Activated B cell treated with CpG ODN at 0.5 μM for 24 hours (primary cell): ENCODE data around the gene ACADS. TPM values are rescaled to one million over a fixed set of nuclear protein-coding genes. Genes with fewer than 3 reads are reported as not detected.

Source experiments
- ATAC-seq: fragments of 200-7000 bp; cut with Tn5 transposase; one replicate; pipeline ENCODE4 v1.10.0; 2021; ENCODE audit warnings: low read depth, mild to moderate bottlenecking, moderate library complexity
- CTCF ChIA-PET: fragments of 350-600 bp; sonication (Branson Sonifier 250); formaldehyde crosslinking; loops from one replicate; lab custom pipeline; 2021; ENCODE audit warnings: antibody characterized with exemption; lab: Charles Lee
- POLR2A ChIA-PET: fragments of 350-600 bp; sonication (Branson Sonifier 250); formaldehyde crosslinking; loops from one replicate; lab custom pipeline; 2021; ENCODE audit warnings: antibody characterized with exemption; lab: Charles Lee
- DNase-seq: peaks from one replicate; pipeline ENCODE4 v3.0.0; 2022
- H3K27ac Mint-ChIP-seq: one replicate; pipeline ENCODE4 v1.8.0; 2020; ENCODE audit warnings: mixed read lengths
- H3K27me3 Mint-ChIP-seq: one replicate; pipeline ENCODE4 v1.8.0; 2021; ENCODE audit warnings: mixed read lengths
- H3K36me3 Mint-ChIP-seq: one replicate; pipeline ENCODE4 v1.8.0; 2021; ENCODE audit warnings: low read depth, mixed read lengths
- H3K4me1 Mint-ChIP-seq: one replicate; pipeline ENCODE4 v1.8.0; 2021; ENCODE audit warnings: mixed read lengths
- H3K4me3 Mint-ChIP-seq: one replicate; pipeline ENCODE4 v1.8.0; 2020; ENCODE audit warnings: mild to moderate bottlenecking, mixed read lengths
- H3K9me3 Mint-ChIP-seq: one replicate; pipeline ENCODE4 v1.8.0; 2020; ENCODE audit warnings: mixed read lengths
- CTCF ChIP-seq: fragments of 200-600 bp; IDR thresholded peaks from one replicate; pipeline ENCODE4 v1.8.0; 2022; ENCODE audit warnings: antibody characterized with exemption, mild to moderate bottlenecking
- intact Hi-C: fragments of 100-400 bp; cut with micrococcal nuclease; formaldehyde crosslinking; loops from one replicate; pipeline ENCODE4 v1.15.1; 2024
- total RNA-seq: library from RNA; stranded (reverse); gene quantifications from 2 replicates; pipeline ENCODE4 v1.2.3, GENCODE V29; 2022

ACADS gene
- 9.4 and 11.1 TPM in 2 replicates for total RNA-seq

- ChIA-PET POLR2A (interaction anchor here (0.6 to 0.9 kb wide), 3 partner anchors 10 to 257 kb away, joined by 3 to 5 read pairs (median 3); no protein-coding TSS in a partner anchor), CTCF (interaction anchor here (0.8 kb wide), 1 partner anchor 15 kb away, joined by 3 read pairs; no protein-coding TSS in a partner anchor)
- no peak for TF ChIP-seq CTCF
- Mint-ChIP-seq H3K27ac (peak within 1 kb of the TSS; percentile 70), H3K9me3 (no peaks in the 10 kb centered on the region), H3K4me3 (peak within 1 kb of the TSS; percentile 86), H3K27me3 (no peaks in the 10 kb centered on the region), H3K36me3 (peaks cover 34% of the 10 kb centered on the region), H3K4me1 (peaks cover 28% of the 10 kb centered on the region)
- intact Hi-C loops: loop anchor here (1.0 to 5.0 kb wide), 4 partner anchors 16 to 179 kb away; partner anchors contain the start of genes POP5, SPPL3 and UNC119B
- DNase-seq (peak; percentile 92), ATAC-seq (peak; percentile 99)
These were observed at the start of gene ACADS for GRCh38 chr12:120725659-120726509. Gene ACADS (plus strand): TSS chr12:120725826. CDS start chr12:120725886, 60 bp downstream.

- Mint-ChIP-seq H3K27ac (peak overlapping the region; percentile 89), H3K36me3 (no peaks in the 10 kb centered on the region), H3K27me3 (no peaks in the 10 kb centered on the region), H3K4me1 (peaks cover 58% of the 10 kb centered on the region), H3K9me3 (no peaks in the 10 kb centered on the region), H3K4me3 (peak overlapping the region; percentile 74)
- CTCF ChIA-PET: interaction anchor here (0.8 to 2.7 kb wide), 5 partner anchors 8 to 44 kb away, joined by 3 to 13 read pairs (median 3); no protein-coding TSS in a partner anchor
- TF ChIP-seq CTCF: no peak
- intact Hi-C loops: loop anchor here (1.0 kb wide), 2 partner anchors 8 to 9 kb away; no protein-coding TSS in a partner anchor
- POLR2A ChIA-PET: interaction anchor here (1.0 to 4.5 kb wide), 7 partner anchors 9 to 386 kb away, joined by 4 to 60 read pairs (median 8); partner anchors contain the start of genes MLEC, RNU4-2 and UNC119B
- ATAC-seq: peak; percentile 71
- no peak for DNase-seq
These were observed 47.7 kb upstream of the ACADS start for GRCh38 chr12:120677765-120678473.

GRCh38 chr12:120678572-120678971 lies 47.1 kb upstream of the ACADS start:
- DNase-seq (no peak), ATAC-seq (peak; percentile 7)
- Mint-ChIP-seq H3K27me3 (no peaks in the 10 kb centered on the region), H3K4me3 (peak overlapping the region; percentile 74), H3K9me3 (no peaks in the 10 kb centered on the region), H3K36me3 (no peaks in the 10 kb centered on the region), H3K27ac (peak overlapping the region; percentile 89), H3K4me1 (peaks cover 54% of the 10 kb centered on the region)
- ChIA-PET POLR2A (interaction anchor here (1.0 to 4.5 kb wide), 7 partner anchors 8 to 387 kb away, joined by 4 to 60 read pairs (median 8); partner anchors contain the start of genes MLEC, RNU4-2 and UNC119B), CTCF (interaction anchor here (0.8 to 2.7 kb wide), 5 partner anchors 9 to 44 kb away, joined by 3 to 13 read pairs (median 3); no protein-coding TSS in a partner anchor)
- intact Hi-C loops: loop anchor here (1.0 kb wide), 2 partner anchors 8 to 9 kb away; no protein-coding TSS in a partner anchor
- no peak for TF ChIP-seq CTCF

- H3K27ac Mint-ChIP-seq: peak overlapping the region; percentile 76
- POLR2A ChIA-PET: interaction anchor here (0.7 to 4.5 kb wide), 2 partner anchors 12 to 31 kb away, joined by 3 to 60 read pairs; no protein-coding TSS in a partner anchor
These were observed 45.4 kb upstream of the ACADS start for GRCh38 chr12:120680165-120680738.

More at GRCh38 chr12:120680165-120680738, 45.4 kb upstream of the ACADS start:
- peak overlapping the region; percentile 38 for H3K4me3 Mint-ChIP-seq
- no peak for TF ChIP-seq CTCF
- DNase-seq (no peak), ATAC-seq (no peak)
- intact Hi-C loops: no loop called here
- H3K27me3 Mint-ChIP-seq: no peaks in the 10 kb centered on the region
- peaks cover 51% of the 10 kb centered on the region for H3K4me1 Mint-ChIP-seq
- H3K9me3 Mint-ChIP-seq: no peaks in the 10 kb centered on the region
- no peaks in the 10 kb centered on the region for H3K36me3 Mint-ChIP-seq
- CTCF ChIA-PET: interaction anchor here (1.5 kb wide), 1 partner anchor 33 kb away, joined by 4 read pairs; no protein-coding TSS in a partner anchor
